C1 segment of cervical spinal cord (tissue), 14 donors: ENCODE data around the gene OLFML2B.
"Not testable (repeated sequence)": the region's sequence is repeated elsewhere in the genome, so short reads cannot be mapped to it uniquely, and the experiment has no call there.

Experiments used
- DNase-seq, 14 donors: peaks; one replicate each; lab custom pipeline; 2025; lab: John Stamatoyannopoulos, UW

OLFML2B gene

DNA sequence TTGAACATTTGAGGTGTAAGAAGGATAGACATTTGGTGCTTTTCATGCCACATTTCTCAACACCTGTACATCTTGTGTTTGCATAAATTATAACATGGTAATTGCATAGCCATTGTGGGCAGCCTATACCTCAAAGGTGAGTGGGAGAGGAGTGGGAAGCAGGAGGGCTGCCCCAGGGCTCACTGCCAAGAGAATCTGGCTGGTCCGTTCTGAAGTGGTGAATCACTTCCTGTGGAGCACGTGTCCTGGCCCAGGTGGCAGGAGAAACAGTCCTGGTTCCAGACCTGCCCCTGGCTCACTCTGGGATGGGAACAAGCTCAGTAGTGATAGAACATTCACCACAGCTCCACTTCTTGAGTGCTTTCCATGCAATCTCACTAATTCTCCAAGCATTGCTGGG lies 11.6 kb upstream of the OLFML2B start:
- no peak for DNase-seq

DNA sequence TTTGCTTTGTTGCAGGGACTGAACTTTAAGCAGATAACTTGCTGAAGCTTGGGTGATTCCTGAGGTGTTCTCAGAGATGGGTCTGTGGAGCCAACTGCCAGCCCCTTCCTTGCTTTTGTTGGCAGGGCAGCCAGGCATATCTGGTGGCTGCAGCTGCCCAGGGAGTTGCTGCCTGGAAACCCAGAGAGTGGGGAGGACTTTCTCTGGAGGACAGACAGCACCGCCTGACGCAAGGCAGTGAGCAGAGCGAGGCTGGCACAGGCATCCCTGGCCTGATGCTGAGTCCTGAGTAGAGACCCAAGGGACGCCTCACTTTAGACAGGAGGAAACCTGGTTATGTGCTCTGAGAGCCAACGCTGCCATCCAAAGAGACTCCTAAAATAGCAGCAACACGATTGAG lies 9.8 kb upstream of the OLFML2B start:
- peak in 7 of 14 donors; percentile 19 to 71 (median 42) for DNase-seq

DNA sequence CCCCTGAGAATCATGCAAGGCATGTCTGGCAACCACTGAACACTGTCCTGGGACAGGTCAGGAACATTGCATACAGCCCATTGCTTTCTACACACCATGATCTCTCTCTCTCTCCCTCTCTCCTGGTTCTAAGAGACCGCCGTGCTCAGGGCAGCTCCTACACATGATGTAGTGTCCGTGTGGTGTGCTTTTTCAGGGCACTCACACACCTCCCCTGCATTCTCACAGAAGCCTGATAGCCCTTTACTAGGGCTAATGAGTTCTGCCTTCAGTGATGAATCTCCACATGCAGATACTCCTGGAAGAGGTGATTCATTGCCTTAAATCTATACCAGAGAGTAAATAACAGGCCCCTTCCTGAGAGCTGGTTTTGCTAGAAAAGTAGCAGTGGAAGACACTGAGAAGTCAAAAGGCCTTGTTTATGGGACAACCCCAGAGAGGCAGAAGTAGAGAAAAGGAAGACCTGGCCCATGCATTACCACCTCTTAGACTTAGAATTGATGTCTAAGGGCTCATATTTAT lies 7.2 kb upstream of the OLFML2B start:
- no peak for DNase-seq

DNA sequence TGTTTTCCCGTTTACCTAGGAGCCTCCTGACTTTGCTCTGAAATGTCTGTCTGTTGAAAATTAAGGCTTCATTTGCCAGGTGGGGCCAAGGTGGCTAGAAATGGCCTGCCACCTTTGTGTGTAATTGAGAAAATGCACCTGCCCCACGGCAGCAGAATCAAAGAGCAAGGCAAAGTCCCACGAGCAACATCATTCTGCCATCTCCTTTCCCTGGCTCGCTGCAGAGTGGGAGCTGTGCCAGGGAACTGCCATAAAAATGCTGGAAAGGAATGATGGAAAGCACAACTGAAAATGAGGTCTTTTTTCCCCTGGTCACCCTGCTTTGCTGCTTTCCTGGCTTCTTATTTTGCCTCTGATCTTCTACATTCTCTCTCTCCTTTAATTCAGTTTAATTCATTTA lies 5.5 kb upstream of the OLFML2B start:
- DNase-seq = no peak

DNA sequence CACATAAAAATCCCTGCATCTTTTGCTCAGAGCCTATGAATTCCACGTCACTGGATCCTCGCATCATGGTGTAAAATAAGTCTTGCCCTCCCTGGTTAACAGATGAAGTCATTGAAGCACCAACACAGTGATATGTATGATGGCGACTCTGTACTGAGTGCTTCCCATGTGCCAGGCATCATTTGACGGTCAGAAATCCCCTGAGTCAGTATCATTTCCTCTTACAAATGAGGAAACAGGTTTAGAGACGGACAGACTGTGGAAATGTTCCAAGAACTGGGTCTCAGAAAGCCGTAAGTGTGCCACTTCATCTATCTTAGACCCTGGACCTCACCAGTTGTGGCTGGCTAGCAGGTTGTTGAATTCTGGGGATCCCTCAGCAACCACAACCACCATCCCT lies 5.1 kb upstream of the OLFML2B start:
- DNase-seq = peak in 3 of 14 donors; percentile 19 to 22 (median 19)

DNA sequence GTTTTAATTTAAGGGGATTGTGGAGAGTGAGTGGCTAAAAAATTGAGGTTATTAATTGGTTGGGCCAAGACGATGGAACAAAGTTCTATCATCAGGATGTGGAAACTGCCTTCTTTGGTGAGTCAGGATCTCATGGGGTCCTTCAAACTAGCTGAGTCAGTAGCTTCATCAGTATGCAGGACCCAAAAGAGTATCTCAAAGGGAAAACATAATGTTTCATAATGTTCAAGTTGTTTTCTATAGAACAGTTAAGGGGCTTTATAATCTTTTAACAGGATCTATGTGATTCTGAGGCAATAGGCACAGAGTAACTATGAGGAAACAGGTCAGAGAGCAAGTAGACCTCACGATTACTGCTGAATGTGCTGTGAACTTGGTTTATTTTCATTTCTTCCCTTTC lies 3.2 kb upstream of the OLFML2B start:
- no peak for DNase-seq

DNA sequence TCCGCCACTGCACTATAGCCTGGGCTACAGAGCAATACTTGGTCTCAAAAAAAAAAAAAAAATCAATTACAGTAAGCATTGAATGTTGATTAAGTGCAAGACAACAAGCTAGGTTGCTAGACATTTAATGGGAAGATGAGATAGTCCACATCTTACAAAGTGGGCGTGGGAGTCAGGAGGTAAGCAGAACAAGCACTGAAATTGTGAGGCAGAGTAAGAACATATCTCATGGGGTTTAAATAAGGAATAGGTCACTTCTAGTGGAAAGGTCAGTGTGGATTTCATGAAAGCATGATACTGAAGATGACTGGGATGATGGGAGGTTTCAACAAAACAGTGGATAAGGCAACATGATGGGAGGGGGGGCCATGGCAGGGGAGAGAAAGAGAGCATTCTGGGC lies 1.9 kb upstream of the OLFML2B start:
- no peak for DNase-seq

DNA sequence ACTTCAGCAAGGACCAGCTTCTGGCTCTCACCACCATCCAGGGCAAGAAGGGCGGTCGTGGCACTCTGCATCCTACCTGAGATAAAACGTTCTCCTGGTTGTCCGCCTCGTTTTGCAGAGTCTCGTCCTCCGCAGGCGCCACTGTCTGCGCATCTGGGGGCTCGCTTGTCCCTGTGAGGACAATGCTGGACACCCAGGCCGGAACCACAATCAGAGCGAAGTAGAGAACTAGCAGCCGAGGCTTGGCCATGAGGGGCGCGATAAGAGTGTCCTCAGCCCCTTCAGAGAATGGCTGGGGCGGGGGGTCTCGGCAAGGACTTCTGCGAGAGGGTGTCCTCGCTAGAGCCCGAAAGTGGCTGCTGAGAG lies 505 bp downstream of the OLFML2B start:
- no peak for DNase-seq

DNA sequence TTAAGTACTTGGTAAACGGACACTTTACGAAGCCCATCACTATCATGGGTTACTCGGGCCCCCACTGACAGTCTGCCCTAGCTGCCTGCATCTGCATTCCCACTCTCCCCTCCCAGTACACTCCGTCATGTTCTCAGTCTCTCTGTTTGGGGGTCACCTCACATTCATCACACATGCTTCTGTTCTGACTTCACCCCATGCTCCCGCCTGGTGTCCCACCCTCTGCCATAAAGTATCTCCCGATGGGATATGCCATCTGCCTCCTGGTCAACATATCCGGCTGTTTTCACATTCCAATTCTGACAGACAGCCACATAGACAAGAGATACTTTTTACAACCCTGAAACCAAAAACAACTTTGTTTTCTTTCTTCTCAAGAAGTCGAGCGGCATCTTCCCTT lies 1.0 kb downstream of the OLFML2B start:
- DNase-seq = no peak

DNA sequence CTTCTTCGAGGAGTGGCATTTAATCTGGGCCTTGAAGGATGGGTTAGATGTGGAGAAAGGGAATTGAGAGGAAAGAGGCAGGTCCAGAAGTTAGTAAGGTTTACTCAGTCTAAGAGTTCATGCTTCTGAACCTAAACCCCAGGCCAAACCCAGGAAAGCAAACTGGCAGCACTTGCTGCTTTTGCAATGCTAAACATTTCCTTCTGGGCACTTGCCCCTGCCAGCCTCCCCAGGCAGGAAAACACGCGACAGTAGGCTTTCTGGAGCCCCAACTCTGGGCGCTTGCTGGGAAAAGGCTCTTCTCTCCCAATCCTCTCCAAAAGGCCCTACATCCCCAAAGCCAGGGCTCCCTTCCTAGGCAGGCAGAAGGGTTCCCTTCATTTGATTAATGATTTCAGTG lies 2.5 kb downstream of the OLFML2B start:
- DNase-seq = no peak

DNA sequence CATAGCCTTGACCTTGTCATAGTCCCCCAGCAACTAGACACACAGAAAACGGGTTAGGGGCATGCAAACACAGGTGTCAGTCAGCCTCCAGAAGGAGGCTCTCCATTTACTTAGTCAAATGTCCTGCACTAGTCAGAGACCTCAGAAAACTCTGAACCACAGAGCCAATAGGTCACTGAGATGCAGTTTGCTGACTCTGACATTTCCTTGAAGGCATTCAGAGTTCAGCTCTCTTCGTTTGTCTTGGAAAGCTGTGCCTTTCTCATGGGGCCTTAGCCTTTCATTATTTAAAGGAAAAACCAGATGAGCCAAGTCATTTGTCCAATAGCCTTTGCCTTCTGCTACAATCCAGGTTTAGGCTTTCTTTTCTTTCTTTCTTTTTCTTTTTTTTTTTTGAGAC lies 3.5 kb downstream of the OLFML2B start:
- DNase-seq = no peak

DNA sequence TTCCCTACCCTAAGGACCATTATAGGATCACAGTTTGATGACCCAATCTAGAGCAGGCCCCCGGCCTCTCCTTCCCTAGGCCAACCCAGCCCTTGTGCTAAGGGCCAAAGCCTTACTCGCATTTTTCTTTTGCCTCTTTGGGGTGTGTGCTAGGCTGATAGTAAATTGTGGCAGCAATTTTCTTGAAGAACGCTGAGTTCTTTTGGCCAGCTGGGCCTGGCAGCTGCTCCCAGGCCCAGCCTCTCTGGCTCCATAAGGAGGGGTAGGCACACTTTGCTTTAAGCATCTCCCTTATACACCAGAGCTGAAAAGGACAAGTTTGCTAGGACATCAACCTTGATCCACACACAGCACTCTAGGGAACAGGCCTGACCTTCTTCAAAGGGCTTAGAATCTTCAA lies 4.2 kb downstream of the OLFML2B start:
- DNase-seq = no peak

DNA sequence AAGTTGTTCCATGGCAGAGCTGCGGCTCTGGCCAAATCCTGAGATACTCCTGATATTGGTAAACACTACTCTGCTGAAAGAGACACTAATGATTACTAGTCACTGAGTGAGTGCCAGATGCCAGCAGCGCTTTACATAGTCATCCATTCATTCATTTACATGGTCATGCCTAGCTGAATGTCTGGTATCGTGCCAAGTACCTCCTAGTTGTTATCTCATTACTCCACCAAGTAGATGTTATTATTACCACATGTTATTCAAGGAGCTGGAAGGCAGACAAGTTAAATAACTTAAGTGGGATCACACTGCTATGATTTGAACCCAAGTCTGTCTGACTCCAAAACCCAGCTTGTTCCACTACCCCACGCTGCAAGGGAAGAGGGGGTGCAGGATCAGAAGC lies 4.7 kb downstream of the OLFML2B start:
- DNase-seq = no peak

DNA sequence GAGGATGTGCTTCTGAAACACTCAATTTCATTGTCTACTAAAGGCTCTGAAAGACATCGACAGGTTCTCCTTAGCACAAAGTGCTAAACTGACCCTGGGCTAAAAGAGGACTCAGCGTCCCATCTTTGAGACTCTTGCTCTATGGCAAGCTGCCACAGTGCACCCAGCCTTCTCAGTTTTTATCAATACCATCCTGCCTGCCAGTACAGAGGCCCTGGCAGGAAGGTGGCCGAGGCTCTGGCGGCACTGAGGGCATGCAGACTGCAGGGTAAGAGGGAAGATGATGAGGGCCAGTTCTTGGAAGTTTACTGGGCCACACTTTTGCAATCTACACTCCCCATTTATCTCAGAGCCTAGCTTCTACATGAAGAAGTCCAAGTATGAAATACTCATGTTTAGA lies 5.3 kb downstream of the OLFML2B start:
- no peak for DNase-seq

DNA sequence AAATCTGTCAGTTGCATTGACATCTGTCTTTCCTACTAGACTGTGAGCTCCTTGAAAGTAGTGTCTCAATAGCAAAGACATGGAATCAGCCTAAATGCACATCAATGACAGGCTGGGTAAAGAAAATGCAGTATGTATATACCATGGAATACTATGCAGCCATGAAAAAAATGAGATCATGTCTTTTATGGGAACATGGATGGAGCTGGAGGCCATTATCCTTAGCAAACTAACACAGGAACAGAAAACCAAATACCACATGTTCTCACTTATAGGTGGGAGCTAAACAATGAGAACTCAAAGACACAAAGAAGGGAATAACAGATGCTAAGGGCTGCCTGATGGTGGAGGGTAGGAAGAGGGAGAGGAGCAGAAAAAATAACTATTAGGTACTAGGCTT lies 5.9 kb downstream of the OLFML2B start:
- DNase-seq = not testable (repeated sequence)

DNA sequence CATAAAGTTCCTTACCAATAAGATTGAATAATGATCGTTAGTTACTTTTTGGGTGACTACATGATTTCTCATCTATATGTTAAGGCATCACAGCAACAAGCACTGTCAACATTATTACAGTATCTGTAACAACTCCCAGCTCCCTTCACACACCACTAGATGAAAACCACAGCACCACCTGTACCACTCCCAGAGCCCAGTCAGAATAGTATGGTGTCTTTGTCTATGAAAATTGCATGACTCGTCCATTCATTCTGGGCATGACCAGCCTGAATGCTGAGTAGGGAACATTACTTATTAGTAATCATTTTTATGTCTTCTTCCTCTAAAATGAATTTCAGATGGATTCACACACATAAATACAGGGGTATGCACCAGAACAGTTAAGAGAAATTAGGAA lies 7.0 kb downstream of the OLFML2B start:
- DNase-seq = no peak

DNA sequence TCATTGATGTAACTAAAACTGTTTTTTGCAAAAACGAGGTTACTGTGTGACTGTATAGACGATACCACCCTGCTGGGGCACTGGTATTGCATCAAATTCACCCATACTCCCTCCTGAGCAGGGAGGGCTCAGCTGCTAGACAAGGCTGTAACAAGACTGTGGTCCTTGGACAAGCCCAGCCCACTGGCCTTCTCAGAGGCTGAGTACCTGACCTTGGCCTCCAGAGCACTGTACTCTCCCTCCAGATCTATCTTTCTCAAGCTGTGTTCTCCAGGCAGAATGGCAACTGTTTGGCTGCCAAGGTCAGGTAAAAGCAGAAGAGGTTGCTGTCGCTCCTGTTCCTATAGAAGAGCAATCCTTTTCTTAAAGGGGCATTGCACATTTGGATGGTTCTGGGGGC lies 8.5 kb downstream of the OLFML2B start:
- DNase-seq = no peak

DNA sequence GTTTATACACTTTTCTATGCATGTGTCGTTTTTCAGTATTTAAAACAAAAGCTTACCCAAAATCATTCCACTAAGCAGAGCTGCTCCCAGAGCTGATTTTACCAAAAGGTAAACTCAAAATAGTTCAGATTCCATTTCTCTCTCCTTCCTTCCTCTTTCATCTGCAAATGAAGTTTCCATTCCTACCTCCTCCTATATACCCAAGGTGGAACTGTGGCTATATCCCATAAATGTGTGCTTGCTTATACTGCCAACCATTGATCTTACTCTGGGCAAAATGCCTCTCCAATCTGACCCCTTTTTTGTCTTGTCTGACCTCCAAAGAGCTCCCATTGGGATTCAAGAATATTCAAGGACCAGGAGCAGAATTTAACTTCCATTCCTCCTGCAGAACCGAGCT lies 9.5 kb downstream of the OLFML2B start:
- no peak for DNase-seq

DNA sequence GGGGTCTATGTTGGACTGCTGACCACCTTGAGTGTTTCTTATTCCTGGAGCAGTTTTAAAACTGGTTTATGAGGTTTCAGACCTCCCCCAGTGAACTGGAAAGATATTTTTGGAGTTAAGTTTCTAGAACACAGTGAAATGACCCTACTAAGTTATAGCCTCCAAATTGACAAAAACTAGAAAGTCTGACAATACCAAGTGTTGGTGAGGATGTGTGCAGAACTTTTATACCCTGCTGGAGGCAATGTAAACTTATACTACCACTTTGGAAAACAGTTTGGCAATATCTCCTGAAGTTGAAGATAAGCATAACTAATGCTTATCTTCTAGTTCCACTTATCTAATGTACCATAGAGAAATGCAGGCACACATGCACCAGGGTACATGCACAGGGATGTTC lies 10.4 kb downstream of the OLFML2B start:
- no peak for DNase-seq

DNA sequence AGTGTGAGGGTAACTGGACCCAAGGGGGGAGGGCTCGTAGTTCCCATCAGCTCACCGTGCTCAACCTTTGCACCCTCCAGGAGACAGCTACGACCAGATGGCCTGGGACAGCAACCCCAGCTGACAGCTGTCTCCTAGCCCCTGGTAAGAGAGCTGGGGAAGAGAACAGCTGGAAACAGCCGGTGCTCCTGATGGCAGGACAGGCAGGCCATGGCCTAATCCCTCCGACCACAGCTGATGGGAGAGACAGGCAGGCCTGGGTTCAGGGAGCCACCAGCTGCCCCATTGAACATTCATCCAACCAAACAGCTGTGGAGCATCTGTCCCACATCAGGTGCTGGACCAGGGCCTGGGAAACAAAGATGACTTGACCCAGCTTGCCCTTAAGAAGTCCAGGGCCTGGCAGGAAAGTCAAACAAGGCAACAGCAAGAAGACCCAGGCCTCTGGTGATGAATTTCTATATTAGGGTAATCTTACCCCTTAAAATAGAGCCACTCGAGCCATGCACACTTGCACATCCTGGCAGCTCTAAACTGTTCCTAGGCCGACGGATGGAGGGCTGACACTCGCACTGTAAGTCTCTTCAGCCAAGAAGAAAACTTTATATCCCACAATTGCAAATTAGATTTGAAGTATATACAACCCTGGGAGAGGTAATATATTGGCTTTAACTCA lies 12.2 kb downstream of the OLFML2B start:
- DNase-seq = no peak

DNA sequence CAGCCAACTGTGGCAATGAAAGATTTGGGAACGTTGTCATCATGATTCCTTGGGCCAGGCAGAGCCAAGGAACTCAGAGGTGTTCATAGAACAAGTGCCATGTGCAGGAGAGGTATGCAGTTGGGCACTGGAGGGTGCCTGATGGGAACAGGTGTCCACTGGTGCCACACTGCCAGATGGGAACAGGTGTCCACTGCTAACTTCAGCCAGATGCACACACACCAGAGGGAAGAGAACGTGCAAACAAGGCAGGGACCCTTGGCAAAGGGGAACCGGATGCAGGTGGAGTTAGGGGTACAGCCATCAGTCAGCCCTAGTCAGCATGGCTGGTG lies 13.5 kb downstream of the OLFML2B start:
- no peak for DNase-seq

DNA sequence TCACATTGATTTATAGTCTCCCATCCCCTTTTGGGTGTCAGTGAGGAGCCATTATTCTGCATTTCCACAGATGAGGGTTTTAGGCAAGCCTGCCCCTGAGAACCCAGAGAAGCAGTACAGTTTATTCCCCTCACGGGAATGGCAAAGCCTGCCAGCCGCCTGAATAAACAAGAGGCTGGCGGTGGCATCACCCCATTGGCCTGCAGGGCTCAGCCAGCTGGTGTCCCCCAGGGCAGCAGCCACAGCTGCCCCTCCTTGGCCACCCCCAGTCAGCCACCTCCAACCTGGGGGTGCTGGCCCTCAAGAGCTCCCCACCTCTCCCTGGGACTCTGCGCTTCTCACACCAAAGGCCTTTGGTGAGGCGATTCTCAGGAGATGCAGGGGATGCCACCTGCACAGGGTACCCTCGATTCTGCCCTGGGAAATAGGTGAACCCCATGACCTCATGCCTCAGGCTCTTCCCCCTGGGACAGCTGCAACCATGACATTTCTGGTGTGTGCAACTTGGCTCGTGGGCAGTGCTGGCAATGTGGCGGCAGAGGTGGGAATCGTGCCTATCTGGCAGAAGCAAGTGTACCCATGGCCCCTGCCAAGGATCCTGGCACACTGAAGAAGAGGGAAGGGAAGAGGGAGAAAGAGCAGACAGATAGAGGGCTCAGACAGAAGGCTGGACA lies 14.0 kb downstream of the OLFML2B start:
- no peak for DNase-seq

DNA sequence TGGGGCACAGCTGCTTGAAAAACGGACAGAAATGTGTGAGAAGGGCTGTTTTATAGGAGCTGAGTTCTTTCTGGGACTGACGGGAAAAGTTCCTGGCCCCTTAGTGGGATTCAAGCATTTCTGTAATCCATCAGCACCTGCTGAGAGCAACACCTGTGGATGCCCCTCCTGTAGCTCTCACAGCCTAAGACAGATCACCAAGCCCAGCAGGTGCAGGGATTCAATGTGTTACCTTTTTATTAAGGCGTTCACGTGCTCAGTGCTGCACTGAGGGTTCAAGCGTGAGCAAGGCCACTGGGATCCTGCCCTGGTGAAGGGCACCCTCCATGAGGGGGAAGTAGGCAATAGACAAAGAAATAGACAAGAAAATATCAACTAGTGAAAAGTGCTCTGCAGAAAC lies 14.9 kb downstream of the OLFML2B start:
- DNase-seq = no peak

DNA sequence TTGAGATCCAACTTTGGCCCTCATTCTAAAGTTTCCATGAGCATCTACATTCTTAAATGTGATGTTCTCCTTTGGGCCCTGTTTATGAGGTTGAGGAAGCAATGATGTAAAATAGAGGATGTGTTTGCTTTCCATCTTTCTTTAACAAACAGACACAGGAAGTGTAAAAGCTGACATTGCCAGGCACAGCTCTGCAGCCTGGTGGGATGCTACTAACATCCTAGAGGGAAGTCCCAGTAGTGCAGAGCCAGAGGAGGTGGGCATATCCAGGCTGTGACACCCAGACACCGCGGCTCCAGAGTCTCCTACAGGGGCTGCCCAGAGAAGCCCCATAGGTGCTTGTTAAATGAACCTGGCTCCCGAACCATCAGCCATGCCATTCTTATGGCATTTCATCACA lies 16.2 kb downstream of the OLFML2B start:
- no peak for DNase-seq
